ENCODE data around the gene B3GNT2. TPM values are rescaled to one million over a fixed set of nuclear protein-coding genes. Genes with fewer than 3 reads are reported as not detected.

Gene B3GNT2
- total and polyA plus RNA-seq, 2 experiments from 2014 or later, result 35.5 to 70.4 TPM

- no peak for TF ChIP-seq ZNF462 (CRISPR knock-in tag; IDR thresholded peaks at IDR 0.05)
- no peak for TF ChIP-seq JUNB (IDR thresholded peaks at IDR 0.05; ENCODE audit: unreplicated experiment)
- TF ChIP-seq STAT1 (IDR thresholded peaks at IDR 0.05; ENCODE audit: unreplicated experiment), result no peak
- TF ChIP-seq REST (IDR thresholded peaks at IDR 0.05; ENCODE audit: unreplicated experiment), result no peak
- no peak for TF ChIP-seq POLR2AphosphoS5 (IDR thresholded peaks at IDR 0.05; ENCODE audit: low read depth)
- no peak for TF ChIP-seq ZNF331 (CRISPR knock-in tag; IDR thresholded peaks at IDR 0.05; ENCODE audit: low read depth)
- TF ChIP-seq CTCF (conservative IDR thresholded peaks at IDR 0.05; ENCODE audit: low read depth in 2 of 2), result no peak
- TF ChIP-seq EZH2phosphoT487 (IDR thresholded peaks at IDR 0.05; ENCODE audit: unreplicated experiment), result no peak
- TF ChIP-seq CREB1 (CRISPR knock-in tag; IDR thresholded peaks at IDR 0.05; ENCODE audit: low read depth), result no peak
- no peak for TF ChIP-seq ZNF114 (CRISPR knock-in tag; IDR thresholded peaks at IDR 0.05)
Measured at GRCh38 chr2:62217421-62217820, 21.5 kb downstream of the B3GNT2 start (continued).
